MCF 10A (cell line): ENCODE data around the gene GPX4. TPM values are rescaled to one million over a fixed set of nuclear protein-coding genes. Genes with fewer than 3 reads are reported as not detected.

ENCODE experiments used
- BruUV-seq: library from RNA; stranded (reverse); fragments of 400-500 nt; replicated peaks from 2 replicates; lab custom pipeline; 2021; lab: Mats Ljungman, UMichigan
- CTCF ChIA-PET: fragments of 300-600 bp; sonication (Branson Sonifier 250); formaldehyde crosslinking; extraction: SDS; loops from one replicate; lab custom pipeline; 2021; ENCODE audit warnings: antibody characterized with exemption, inconsistent platforms; lab: Yijun Ruan, JAX
- POLR2A ChIA-PET: fragments of 300-600, 350-650 bp; sonication (Branson Sonifier 250); formaldehyde crosslinking; extraction: SDS; loops from one replicate; lab custom pipeline; 2020; ENCODE audit warnings: antibody characterized with exemption, inconsistent platforms; lab: Yijun Ruan, JAX
- DNase-seq: peaks from one replicate; pipeline ENCODE4 v3.0.0-alpha.2; 2018; ENCODE audit not compliant: unreplicated experiment
- H3K27ac Mint-ChIP-seq: one replicate; pipeline ENCODE4 v1.8.0; 2022; ENCODE audit warnings: mild to moderate bottlenecking, low read depth, mixed read lengths; ENCODE audit not compliant: unreplicated experiment
- H3K27me3 Mint-ChIP-seq: one replicate; pipeline ENCODE4 v1.8.0; 2022; ENCODE audit warnings: mixed read lengths; ENCODE audit not compliant: insufficient read depth, unreplicated experiment
- H3K36me3 Mint-ChIP-seq: one replicate; pipeline ENCODE4 v1.8.0; 2022; ENCODE audit warnings: mild to moderate bottlenecking, moderate library complexity, mixed read lengths; ENCODE audit not compliant: insufficient read depth, unreplicated experiment
- H3K4me1 Mint-ChIP-seq: one replicate; pipeline ENCODE4 v1.8.0; 2022; ENCODE audit warnings: mixed read lengths; ENCODE audit not compliant: insufficient read depth, unreplicated experiment
- H3K4me3 Mint-ChIP-seq: one replicate; pipeline ENCODE4 v1.8.0; 2022; ENCODE audit warnings: mild to moderate bottlenecking, moderate library complexity, mixed read lengths; ENCODE audit not compliant: unreplicated experiment
- H3K9me3 Mint-ChIP-seq: one replicate; pipeline ENCODE4 v1.8.0; 2022; ENCODE audit warnings: mixed read lengths; ENCODE audit not compliant: unreplicated experiment
- intact Hi-C: fragments of 100-400 bp; cut with micrococcal nuclease; formaldehyde crosslinking; loops from 2 replicates; pipeline ENCODE4 v1.14.1; 2022
- total RNA-seq: library from RNA; stranded (reverse); gene quantifications from 2 replicates; pipeline ENCODE4 v1.2.3, GENCODE V29; 2022
- TF ChIP-seq, protein P1 (sequence below): fragments of 200-600 bp; IDR thresholded peaks from one replicate; pipeline ENCODE4 v1.8.0; 2022; ENCODE audit warnings: antibody characterized with exemption, mild to moderate bottlenecking; ENCODE audit not compliant: unreplicated experiment

The GPX4 gene
- total RNA-seq, 1 experiment from 2014 or later: 191 TPM

- no peak for DNase-seq
- no TSS peak for BruUV-seq
- no peaks in the 10 kb centered on the region for H3K27me3 Mint-ChIP-seq
- POLR2A ChIA-PET: interaction anchor here (0.8 to 2.9 kb wide), 16 partner anchors 13 to 128 kb away, joined by 3 to 45 read pairs (median 6); partner anchors contain the start of genes CIRBP, CNN2 and GPX4
- intact Hi-C loops: no loop called here
- peak overlapping the region; percentile 83 for H3K27ac Mint-ChIP-seq
- peak overlapping the region; percentile 62 for H3K4me3 Mint-ChIP-seq
- TF ChIP-seq, protein P1, sequence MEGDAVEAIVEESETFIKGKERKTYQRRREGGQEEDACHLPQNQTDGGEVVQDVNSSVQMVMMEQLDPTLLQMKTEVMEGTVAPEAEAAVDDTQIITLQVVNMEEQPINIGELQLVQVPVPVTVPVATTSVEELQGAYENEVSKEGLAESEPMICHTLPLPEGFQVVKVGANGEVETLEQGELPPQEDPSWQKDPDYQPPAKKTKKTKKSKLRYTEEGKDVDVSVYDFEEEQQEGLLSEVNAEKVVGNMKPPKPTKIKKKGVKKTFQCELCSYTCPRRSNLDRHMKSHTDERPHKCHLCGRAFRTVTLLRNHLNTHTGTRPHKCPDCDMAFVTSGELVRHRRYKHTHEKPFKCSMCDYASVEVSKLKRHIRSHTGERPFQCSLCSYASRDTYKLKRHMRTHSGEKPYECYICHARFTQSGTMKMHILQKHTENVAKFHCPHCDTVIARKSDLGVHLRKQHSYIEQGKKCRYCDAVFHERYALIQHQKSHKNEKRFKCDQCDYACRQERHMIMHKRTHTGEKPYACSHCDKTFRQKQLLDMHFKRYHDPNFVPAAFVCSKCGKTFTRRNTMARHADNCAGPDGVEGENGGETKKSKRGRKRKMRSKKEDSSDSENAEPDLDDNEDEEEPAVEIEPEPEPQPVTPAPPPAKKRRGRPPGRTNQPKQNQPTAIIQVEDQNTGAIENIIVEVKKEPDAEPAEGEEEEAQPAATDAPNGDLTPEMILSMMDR: no peak
- H3K36me3 Mint-ChIP-seq: peaks cover 55% of the 10 kb centered on the region
- H3K9me3 Mint-ChIP-seq: no peaks in the 10 kb centered on the region
- CTCF ChIA-PET: interaction anchor here (1.4 to 1.5 kb wide), 2 partner anchors 16 to 68 kb away, joined by 4 read pairs; no protein-coding TSS in a partner anchor
- H3K4me1 Mint-ChIP-seq: peaks cover 5% of the 10 kb centered on the region
Observed at GRCh38 chr19:1153891-1154730, 50.3 kb downstream of the GPX4 start.

DNA sequence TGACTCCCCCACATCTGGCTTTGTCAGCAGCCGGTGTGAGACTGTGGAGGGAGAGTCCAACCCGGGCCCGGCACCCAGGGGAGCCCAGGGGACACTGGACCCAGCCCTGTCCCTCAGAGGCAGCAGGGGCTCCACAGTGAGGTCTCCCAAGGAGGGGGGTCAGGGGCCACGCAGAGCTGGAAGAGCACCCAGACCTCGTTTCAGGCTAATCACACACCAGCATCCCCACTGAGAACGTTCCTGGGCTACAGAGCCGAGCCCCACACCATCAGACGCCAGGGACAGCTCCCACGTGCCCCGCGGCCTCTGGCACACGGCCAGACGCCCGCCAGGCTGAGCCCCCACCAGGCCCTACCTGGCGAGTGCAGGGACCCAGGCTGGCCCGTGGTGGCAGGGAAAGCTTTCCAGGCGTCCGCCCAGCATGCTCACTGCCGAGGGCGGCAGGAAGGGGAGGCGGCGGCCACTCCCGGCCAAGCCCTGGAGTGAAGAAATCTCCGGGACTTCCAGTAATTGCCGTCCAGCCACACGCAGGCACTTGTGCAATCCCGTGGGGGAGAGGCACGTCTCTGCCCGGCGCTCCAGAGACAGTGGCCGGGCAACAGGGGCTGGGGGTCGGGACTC is 51.0 kb downstream of the GPX4 start:
- Mint-ChIP-seq H3K9me3 (no peaks in the 10 kb centered on the region), H3K36me3 (peaks cover 49% of the 10 kb centered on the region), H3K4me1 (peaks cover 5% of the 10 kb centered on the region), H3K27me3 (no peaks in the 10 kb centered on the region), H3K4me3 (peak overlapping the region; percentile 62), H3K27ac (peak overlapping the region; percentile 83)
- ChIA-PET POLR2A (interaction anchor here (0.6 to 2.9 kb wide), 22 partner anchors 12 to 197 kb away, joined by 3 to 45 read pairs (median 4); partner anchors contain the start of genes CIRBP, CNN2 and GPX4), CTCF (interaction anchor here (0.6 to 1.5 kb wide), 5 partner anchors 15 to 89 kb away, joined by 3 to 4 read pairs (median 3); no protein-coding TSS in a partner anchor)
- intact Hi-C loops: no loop called here
- DNase-seq: peak; percentile 97
- BruUV-seq: no TSS peak
- TF ChIP-seq, protein P1: no peak

DNA sequence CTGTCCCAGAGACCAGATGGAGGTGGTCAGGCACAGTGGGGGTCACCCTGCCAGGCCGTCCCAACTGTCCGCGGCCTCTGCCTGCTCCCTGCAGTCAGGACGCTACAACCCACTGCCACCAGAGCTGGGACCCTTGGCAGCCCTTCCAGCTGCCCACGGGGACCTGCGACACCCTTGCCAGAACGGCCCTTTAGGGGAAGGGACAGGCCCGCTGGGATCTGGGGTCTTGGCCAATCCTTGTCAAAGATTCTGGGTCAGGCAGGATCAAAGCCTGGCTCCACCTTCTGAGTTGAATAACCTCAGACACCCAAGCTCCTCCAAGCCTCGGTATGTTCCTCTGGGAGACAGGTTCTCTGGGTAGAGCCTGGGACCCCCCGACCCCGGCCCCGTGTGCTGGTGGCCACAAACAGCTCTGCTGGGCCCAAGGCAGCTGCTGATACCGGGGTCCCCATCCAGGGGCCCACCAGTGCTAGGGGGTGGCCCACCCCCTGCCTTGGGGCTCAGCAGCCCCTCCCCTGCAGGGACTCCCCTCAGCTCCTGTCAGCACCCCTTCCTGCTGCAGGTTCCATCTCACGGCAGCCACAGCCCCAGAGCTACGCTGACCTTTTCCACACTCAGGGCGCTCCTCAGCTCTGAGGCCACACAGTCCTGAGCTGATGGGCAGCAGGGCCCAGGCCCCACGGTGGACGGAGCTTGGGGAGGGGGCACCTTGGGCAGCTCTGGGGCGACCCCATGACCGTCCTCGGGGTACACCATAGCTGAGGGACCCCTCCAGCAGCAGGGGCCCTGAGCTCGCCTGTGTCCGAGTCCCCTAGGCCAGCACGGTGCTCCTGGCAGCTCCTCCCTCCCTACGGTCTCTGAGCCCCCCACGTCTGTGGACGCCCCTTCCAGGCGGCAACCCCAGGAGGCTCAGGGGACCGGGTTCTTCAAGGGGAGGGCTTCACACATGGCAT is 51.8 kb downstream of the GPX4 start:
- H3K27me3 Mint-ChIP-seq: no peaks in the 10 kb centered on the region
- POLR2A ChIA-PET: interaction anchor here (0.6 to 2.9 kb wide), 26 partner anchors 10 to 729 kb away, joined by 3 to 45 read pairs (median 4); partner anchors contain the start of genes CIRBP, CNN2, GPX4 and SBNO2
- H3K36me3 Mint-ChIP-seq: peaks cover 52% of the 10 kb centered on the region
- intact Hi-C loops: no loop called here
- peak; percentile 83 for DNase-seq
- TSS peak; percentile 96 for BruUV-seq
- TF ChIP-seq, protein P1: no peak
- peak overlapping the region; percentile 83 for H3K27ac Mint-ChIP-seq
- no peaks in the 10 kb centered on the region for H3K9me3 Mint-ChIP-seq
- peak overlapping the region; percentile 62 for H3K4me3 Mint-ChIP-seq
- CTCF ChIA-PET: interaction anchor here (0.6 to 1.5 kb wide), 9 partner anchors 14 to 89 kb away, joined by 3 to 4 read pairs (median 3); partner anchors contain the start of gene ATP5F1D
- H3K4me1 Mint-ChIP-seq: peaks cover 5% of the 10 kb centered on the region

Other genes starting within 250 kb of the GPX4 start
- gene CFD, start 244.3 kb upstream of the GPX4 start, total RNA-seq: 0.88 and 1.1 TPM in 2 replicates
- gene MED16, start 210.8 kb upstream of the GPX4 start, total RNA-seq: 52.7 and 61.0 TPM in 2 replicates
- not detected in 2 replicates for gene RNU6-9, start 210.5 kb upstream of the GPX4 start, total RNA-seq
- 65.7 and 73.6 TPM in 2 replicates for gene R3HDM4, start 190.8 kb upstream of the GPX4 start, total RNA-seq
- gene KISS1R, start 186.7 kb upstream of the GPX4 start, total RNA-seq: not detected in 2 replicates
- gene ARID3A, start 178.0 kb upstream of the GPX4 start, total RNA-seq: 10.2 and 13.1 TPM in 2 replicates
- gene WDR18, start 119.6 kb upstream of the GPX4 start, total RNA-seq: 81.9 and 96.7 TPM in 2 replicates
- not detected in 2 replicates for gene GRIN3B, start 103.6 kb upstream of the GPX4 start, total RNA-seq
- gene TMEM259, start 82.9 kb upstream of the GPX4 start, total RNA-seq: 130 and 146 TPM in 2 replicates
- not detected in 2 replicates for gene RNU6-2, start 82.5 kb upstream of the GPX4 start, total RNA-seq
- 112 and 166 TPM in 2 replicates for gene CNN2, start 77.4 kb upstream of the GPX4 start, total RNA-seq
- 10.3 and 18.2 TPM in 2 replicates for gene ABCA7, start 63.9 kb upstream of the GPX4 start, total RNA-seq
- gene ARHGAP45, start 36.8 kb upstream of the GPX4 start, total RNA-seq: 11.9 and 15.3 TPM in 2 replicates
- gene POLR2E, start 8.6 kb upstream of the GPX4 start, total RNA-seq: 184 and 201 TPM in 2 replicates
- gene SBNO2, start 70.3 kb downstream of the GPX4 start, total RNA-seq: 99.6 and 123 TPM in 2 replicates
- gene STK11, start 101.8 kb downstream of the GPX4 start, total RNA-seq: 63.1 and 65.6 TPM in 2 replicates
- gene CBARP, start 134.0 kb downstream of the GPX4 start, total RNA-seq: 7.0 and 8.2 TPM in 2 replicates
- gene ATP5F1D, start 137.8 kb downstream of the GPX4 start, total RNA-seq: 256 and 258 TPM in 2 replicates
- 73.6 and 96.9 TPM in 2 replicates for gene MIDN, start 144.6 kb downstream of the GPX4 start, total RNA-seq
- gene CIRBP, start 165.3 kb downstream of the GPX4 start, total RNA-seq: 316 and 362 TPM in 2 replicates
- 71.0 and 85.2 TPM in 2 replicates for gene FAM174C, start 171.5 kb downstream of the GPX4 start, total RNA-seq
- not detected in 2 replicates for gene EFNA2, start 181.9 kb downstream of the GPX4 start, total RNA-seq